Measurements from ENCODE around the gene EEF2K.
"Not testable (repeated sequence)": the region's sequence is repeated elsewhere in the genome, so short reads cannot be mapped to it uniquely, and the experiment has no call there.

The EEF2K gene

GRCh38 chr16:22213236-22213635, 7.2 kb downstream of the EEF2K start:
- no peak for DNase-seq (ENCODE audit: low read depth)

GRCh38 chr16:22213801-22214200, 7.7 kb downstream of the EEF2K start:
- no peak for DNase-seq (ENCODE audit: low read depth)

- no peak for DNase-seq (ENCODE audit: low read depth)
Observed at GRCh38 chr16:22214402-22214801, 8.3 kb downstream of the EEF2K start.

- no peak for DNase-seq (ENCODE audit: low read depth)
Observed at GRCh38 chr16:22214889-22215288, 8.8 kb downstream of the EEF2K start.

GRCh38 chr16:22216191-22216831, 10.2 kb downstream of the EEF2K start:
- no peak for DNase-seq (ENCODE audit: low read depth)

GRCh38 chr16:22216832-22217225, 10.8 kb downstream of the EEF2K start:
- not testable (repeated sequence) for DNase-seq (ENCODE audit: low read depth)

- no peak for DNase-seq (ENCODE audit: low read depth)
Observed at GRCh38 chr16:22217890-22218730, 12.0 kb downstream of the EEF2K start.

GRCh38 chr16:22219389-22220068, 13.5 kb downstream of the EEF2K start:
- DNase-seq (ENCODE audit: low read depth) = no peak

GRCh38 chr16:22220069-22220440, 14.0 kb downstream of the EEF2K start:
- no peak for DNase-seq (ENCODE audit: low read depth)

GRCh38 chr16:22220714-22221113, 14.6 kb downstream of the EEF2K start:
- no peak for DNase-seq (ENCODE audit: low read depth)

GRCh38 chr16:22222006-22222405, 15.9 kb downstream of the EEF2K start:
- DNase-seq (ENCODE audit: low read depth) = no peak

- no peak for DNase-seq (ENCODE audit: low read depth)
Observed at GRCh38 chr16:22222998-22223397, 16.9 kb downstream of the EEF2K start.

- no peak for DNase-seq (ENCODE audit: low read depth)
Observed at GRCh38 chr16:22225060-22225459, 19.0 kb downstream of the EEF2K start.

- no peak for DNase-seq (ENCODE audit: low read depth)
Observed at GRCh38 chr16:22229889-22230288, 23.8 kb downstream of the EEF2K start.

GRCh38 chr16:22232277-22233036, 26.4 kb downstream of the EEF2K start:
- no peak for DNase-seq (ENCODE audit: low read depth)

GRCh38 chr16:22233037-22233372, 26.9 kb downstream of the EEF2K start:
- no peak for DNase-seq (ENCODE audit: low read depth)

- DNase-seq (ENCODE audit: low read depth) = no peak
Observed at GRCh38 chr16:22235839-22236745, 30.0 kb downstream of the EEF2K start.

GRCh38 chr16:22239131-22239805, 33.2 kb downstream of the EEF2K start:
- DNase-seq (ENCODE audit: low read depth) = no peak

GRCh38 chr16:22240023-22240710, 34.1 kb downstream of the EEF2K start:
- no peak for DNase-seq (ENCODE audit: low read depth)

GRCh38 chr16:22250522-22250921, 44.4 kb downstream of the EEF2K start:
- no peak for DNase-seq (ENCODE audit: low read depth)
